HepG2 (cell line): Measurements from ENCODE around the gene LTB4R2. TPM values are rescaled to one million over a fixed set of nuclear protein-coding genes. Genes with fewer than 3 reads are reported as not detected.

Experiments used
- WIZ ChIP-seq: sonication (generic); formaldehyde crosslinking; IDR thresholded peaks from 2 replicates; pipeline ENCODE4 v1.5.1; 2020; ENCODE audit warnings: mild to moderate bottlenecking, missing genetic modification reagents
- ZNF34 ChIP-seq: sonication (generic); formaldehyde crosslinking; IDR thresholded peaks from 2 replicates; pipeline ENCODE4 v1.4.0; 2020; ENCODE audit warnings: mild to moderate bottlenecking, missing genetic modification reagents, borderline replicate concordance
- ZNF407 ChIP-seq: sonication (generic); formaldehyde crosslinking; IDR thresholded peaks from one replicate; pipeline ENCODE4 v1.5.1; 2020; ENCODE audit warnings: mild to moderate bottlenecking, missing genetic modification reagents; ENCODE audit errors: not compliant biosample characterization
- polyA plus RNA-seq, 8 experiments: library from polyadenylated mRNA; depleted of rRNA in 3 of 8; stranded (reverse) in 7 of 8; unstranded in 1 of 8; fragments of >200 nt; fragmentation: Illumina TruSeq in 4 of 8; extraction: Trizol in 4 of 8; gene quantifications; 2 replicates each; pipeline versions ENCODE4 v1.2.1 to v1.2.3, GENCODE V29; 2011 to 2016; ENCODE audit warnings: low read depth in 4 of 8, missing spikeins in 1 of 8, mixed read lengths in 1 of 8; ENCODE audit not compliant: insufficient read depth in 1 of 8
- total RNA-seq, 5 experiments: library from RNA; depleted of rRNA; stranded (reverse); fragments of >200 nt; fragmentation: Illumina TruSeq; extraction: Trizol; gene quantifications; 2 replicates each; pipeline ENCODE4 v1.2.3, GENCODE V29; 2016; ENCODE audit warnings: low read depth in 1 of 5

Gene LTB4R2
- total and polyA plus RNA-seq, 2 of the 13 experiments (the other 11 are each of a cell fraction or from before 2014, with no cell fraction given): 3.9 to 6.9 TPM

DNA sequence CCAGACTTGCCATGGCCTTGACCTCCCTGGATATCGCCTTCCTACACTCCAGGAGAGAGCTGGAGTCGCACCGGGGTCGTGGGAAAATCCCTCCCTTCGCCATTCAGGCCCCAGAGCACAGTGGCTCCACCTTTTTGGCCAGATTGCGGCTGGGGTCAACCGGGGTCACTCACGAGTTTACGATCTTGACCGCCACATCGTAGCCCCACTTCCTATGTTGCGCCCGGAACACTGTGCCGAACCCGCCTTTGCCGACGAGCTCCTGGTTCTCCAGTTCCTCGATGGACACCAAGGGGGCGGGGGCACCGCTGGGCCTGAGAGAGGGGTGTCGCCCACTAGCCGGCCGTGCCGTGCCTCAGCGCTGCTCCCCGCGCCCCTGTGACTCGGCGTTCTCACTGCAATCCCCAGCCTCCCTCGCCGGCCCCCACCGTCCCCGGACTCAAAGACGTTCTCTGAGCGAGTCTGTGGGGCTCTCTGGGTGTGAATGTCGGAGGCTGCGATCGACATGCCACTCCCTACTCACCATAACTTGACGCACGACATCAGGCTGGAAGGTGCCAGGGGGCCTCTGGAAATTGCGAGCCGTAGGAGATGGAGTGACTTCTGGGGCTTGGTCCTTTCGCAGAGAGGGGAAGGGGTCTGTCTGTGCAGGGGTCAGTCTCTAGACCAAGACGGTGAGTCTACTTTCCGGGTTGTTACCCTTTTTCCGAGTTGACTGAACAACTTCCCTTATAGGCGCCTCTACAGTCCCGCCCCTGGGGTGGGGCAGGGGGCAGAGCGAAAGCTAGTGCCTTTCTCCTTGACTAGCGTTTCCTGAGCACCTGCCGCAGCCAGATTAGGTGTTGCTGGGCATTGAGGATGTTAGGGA, 29.6 kb downstream of the LTB4R2 start, which contains the start of gene RIPK3 (continued):
- TF ChIP-seq ZNF407 (peak; percentile 78), ZNF34 (no peak), WIZ (CRISPR knock-in tag) (0 out of 2 replicates have a peak, but pooled peaks have one; percentile 28)
